ENCODE measurements around the gene SLC6A19.

Gene SLC6A19

GRCh38 chr5:1153428-1153827 is 48.0 kb upstream of the SLC6A19 start:
- H2AFZ ChIP-seq (ENCODE audit: low read depth, low read length, severe bottlenecking): no peak overlapping the region
- H3F3A ChIP-seq (ENCODE audit: insufficient read depth): no peaks in the 10 kb centered on the region
- no peaks in the 10 kb centered on the region for H4K20me1 ChIP-seq (ENCODE audit: low read depth, low read length)
- no peak overlapping the region for H3K9ac ChIP-seq (ENCODE audit: low read length)
- TF ChIP-seq EZH2phosphoT487 (conservative IDR thresholded peaks at IDR 0.05; ENCODE audit: low read length) (no peak), CTCF (IDR thresholded peaks at IDR 0.05; ENCODE audit: insufficient read depth, low read length, poor library complexity, severe bottlenecking) (no peak)
- no peak overlapping the region for H3K27ac ChIP-seq (ENCODE audit: low read depth, low read length)
- no peak overlapping the region for H3K4me3 ChIP-seq (ENCODE audit: insufficient read depth, low read length, poor library complexity, severe bottlenecking)
- H3K36me3 ChIP-seq (ENCODE audit: low read length): no peaks in the 10 kb centered on the region
- H3K4me2 ChIP-seq (ENCODE audit: low read depth, low read length, poor library complexity, severe bottlenecking): no peak overlapping the region
- no peaks in the 10 kb centered on the region for H3K9me2 ChIP-seq (replicated peaks; ENCODE audit: insufficient read depth, low read length)
- H3K27me3 ChIP-seq (ENCODE audit: low read length): no peaks in the 10 kb centered on the region
- no peaks in the 10 kb centered on the region for H3K9me3 ChIP-seq (ENCODE audit: insufficient read depth, low read length)
- H3K79me2 ChIP-seq (ENCODE audit: insufficient read depth, low read length): no peaks in the 10 kb centered on the region

GRCh38 chr5:1155191-1156032 is 46.0 kb upstream of the SLC6A19 start:
- H3K79me2 ChIP-seq (ENCODE audit: insufficient read depth, low read length): no peaks in the 10 kb centered on the region

GRCh38 chr5:1156033-1156753 is 45.2 kb upstream of the SLC6A19 start:
- no peaks in the 10 kb centered on the region for H3K9me3 ChIP-seq (ENCODE audit: insufficient read depth, low read length)

More at GRCh38 chr5:1155191-1156032, 46.0 kb upstream of the SLC6A19 start:
- no peak for TF ChIP-seq EZH2phosphoT487 (conservative IDR thresholded peaks at IDR 0.05; ENCODE audit: low read length)
- TF ChIP-seq CTCF (IDR thresholded peaks at IDR 0.05; ENCODE audit: insufficient read depth, low read length, poor library complexity, severe bottlenecking): no peak
- Histone ChIP-seq H3K4me2 (ENCODE audit: low read depth, low read length, poor library complexity, severe bottlenecking) (no peak overlapping the region), H3K27me3 (ENCODE audit: low read length) (no peaks in the 10 kb centered on the region), H4K20me1 (ENCODE audit: low read depth, low read length) (no peaks in the 10 kb centered on the region), H3K9me2 (replicated peaks; ENCODE audit: insufficient read depth, low read length) (no peaks in the 10 kb centered on the region), H3K9me3 (ENCODE audit: insufficient read depth, low read length) (no peaks in the 10 kb centered on the region), H3K27ac (ENCODE audit: low read depth, low read length) (no peak overlapping the region), H3F3A (ENCODE audit: insufficient read depth) (no peaks in the 10 kb centered on the region), H3K36me3 (ENCODE audit: low read length) (no peaks in the 10 kb centered on the region), H3K4me3 (ENCODE audit: insufficient read depth, low read length, poor library complexity, severe bottlenecking) (no peak overlapping the region), H3K9ac (ENCODE audit: low read length) (no peak overlapping the region), H2AFZ (ENCODE audit: low read depth, low read length, severe bottlenecking) (no peak overlapping the region)

More at GRCh38 chr5:1156033-1156753, 45.2 kb upstream of the SLC6A19 start:
- no peak overlapping the region for H3K27ac ChIP-seq (ENCODE audit: low read depth, low read length)
- no peak overlapping the region for H3K4me3 ChIP-seq (ENCODE audit: insufficient read depth, low read length, poor library complexity, severe bottlenecking)
- H3K36me3 ChIP-seq (ENCODE audit: low read length): no peaks in the 10 kb centered on the region
- no peaks in the 10 kb centered on the region for H3K79me2 ChIP-seq (ENCODE audit: insufficient read depth, low read length)
- H3F3A ChIP-seq (ENCODE audit: insufficient read depth): no peaks in the 10 kb centered on the region
- H4K20me1 ChIP-seq (ENCODE audit: low read depth, low read length): no peaks in the 10 kb centered on the region
- H2AFZ ChIP-seq (ENCODE audit: low read depth, low read length, severe bottlenecking): no peak overlapping the region
- H3K27me3 ChIP-seq (ENCODE audit: low read length): no peaks in the 10 kb centered on the region
- no peaks in the 10 kb centered on the region for H3K9me2 ChIP-seq (replicated peaks; ENCODE audit: insufficient read depth, low read length)
- no peak for TF ChIP-seq EZH2phosphoT487 (conservative IDR thresholded peaks at IDR 0.05; ENCODE audit: low read length)
- H3K4me2 ChIP-seq (ENCODE audit: low read depth, low read length, poor library complexity, severe bottlenecking): no peak overlapping the region
- no peak overlapping the region for H3K9ac ChIP-seq (ENCODE audit: low read length)

Measured in SU-DHL-6 (cell line).